Erythroblast (primary cell): ENCODE measurements around the gene CRTC3.

Experiments
- GATA1 ChIP-seq: IDR thresholded peaks from 2 replicates; pipeline ENCODE4 v1.6.1; 2011; ENCODE audit warnings: low read depth, mild to moderate bottlenecking, control low read depth, low read length, moderate library complexity
- POLR2A ChIP-seq: IDR thresholded peaks from 2 replicates; pipeline ENCODE4 v1.6.1; 2011; ENCODE audit warnings: mild to moderate bottlenecking, low read length

DNA sequence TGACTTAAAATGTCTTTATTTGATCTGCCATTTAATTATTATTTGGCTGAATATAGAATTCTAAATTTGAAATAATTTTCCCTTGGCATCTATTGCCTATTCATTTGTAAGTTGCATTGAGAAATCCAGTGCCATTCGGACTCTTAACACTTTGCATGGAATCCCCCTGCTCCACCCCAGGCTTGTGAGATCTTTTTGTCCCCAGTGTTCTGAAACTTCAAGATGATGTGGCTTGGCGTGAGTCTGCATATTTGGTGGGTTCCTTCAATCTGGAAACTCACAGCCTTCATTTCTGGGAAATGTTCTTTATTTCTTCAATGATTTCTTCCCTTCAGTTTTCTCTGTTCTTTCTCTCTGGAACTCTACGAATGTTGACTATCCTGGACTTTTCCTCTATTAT is 103.6 kb downstream of the CRTC3 start:
- TF ChIP-seq POLR2A (no peak), GATA1 (no peak)
